Measurements from ENCODE around the gene SYCP2L.

DNA sequence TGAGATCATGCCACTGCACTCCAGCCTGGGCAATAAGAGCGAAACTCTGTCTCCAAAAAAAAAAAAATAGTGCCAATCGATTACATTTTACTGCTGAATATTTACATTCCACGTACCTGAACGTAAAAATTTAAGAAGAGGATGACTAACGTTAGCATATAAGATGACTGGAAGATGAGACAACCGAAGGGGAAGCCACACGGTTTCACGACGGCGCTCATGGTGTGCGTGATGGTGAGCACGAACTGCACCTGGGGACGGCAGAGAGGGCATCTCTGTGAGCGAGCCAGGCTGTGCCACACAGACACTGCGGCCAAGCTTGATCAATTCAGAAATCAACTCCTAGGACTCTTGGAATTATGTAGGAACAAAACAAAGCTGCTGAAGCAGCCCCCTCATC, 102.7 kb downstream of the SYCP2L start:
- TF ChIP-seq CTCF (IDR thresholded peaks at IDR 0.05) (no peak), RXRA (IDR thresholded peaks at IDR 0.05; ENCODE audit: borderline replicate concordance, low read depth) (no peak), RFX5 (IDR thresholded peaks at IDR 0.05; ENCODE audit: low read length) (no peak), FOSL2 (IDR thresholded peaks at IDR 0.05; ENCODE audit: borderline replicate concordance, low read depth) (no peak), USF2 (IDR thresholded peaks at IDR 0.05; ENCODE audit: borderline replicate concordance, low read depth, low read length) (no peak), EZH2phosphoT487 (IDR thresholded peaks at IDR 0.05; ENCODE audit: borderline replicate concordance, low read depth) (no peak), PBX3 (IDR thresholded peaks at IDR 0.05) (no peak), POLR2AphosphoS5 (IDR thresholded peaks at IDR 0.05; ENCODE audit: low read depth, low read length) (no peak), SMC3 (IDR thresholded peaks at IDR 0.05; ENCODE audit: low read depth, low read length) (no peak), RAD21 (IDR thresholded peaks at IDR 0.05; ENCODE audit: low read length) (no peak), EP300 (IDR thresholded peaks at IDR 0.05; ENCODE audit: borderline replicate concordance in 1 of 2, low read depth in 1 of 2, low read length in 1 of 2) (no peak), RCOR1 (IDR thresholded peaks at IDR 0.05; ENCODE audit: low read length) (no peak), REST (IDR thresholded peaks at IDR 0.05; ENCODE audit: low read depth, low read length) (no peak)
- TF ChIP-seq, protein P1, sequence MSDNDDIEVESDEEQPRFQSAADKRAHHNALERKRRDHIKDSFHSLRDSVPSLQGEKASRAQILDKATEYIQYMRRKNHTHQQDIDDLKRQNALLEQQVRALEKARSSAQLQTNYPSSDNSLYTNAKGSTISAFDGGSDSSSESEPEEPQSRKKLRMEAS (IDR thresholded peaks at IDR 0.05; ENCODE audit: low read depth), result no peak

Measured in SK-N-SH (cell line).